Smooth muscle cell (in vitro differentiated cells): ENCODE measurements around the gene NSL1. TPM values are rescaled to one million over a fixed set of nuclear protein-coding genes. Genes with fewer than 3 reads are reported as not detected.
A peak's percentile ranks its signal among the peaks of the same experiment; 100 is the strongest.

Source experiments
- DNase-seq: peaks from one replicate; lab custom pipeline; 2025; ENCODE audit not compliant: unreplicated experiment; lab: John Stamatoyannopoulos, UW
- H2AFZ ChIP-seq: fragments of 200-600 bp; sonication (generic); 2 replicates; pipeline ENCODE4 v1.6.0; 2016; ENCODE audit warnings: antibody characterized with exemption, low read depth, mild to moderate bottlenecking
- H3F3A ChIP-seq: fragments of 200-600 bp; sonication (generic); 2 replicates; pipeline ENCODE4 v1.6.0; 2017; ENCODE audit warnings: antibody characterized with exemption, low read depth
- H3K27ac ChIP-seq: fragments of 200-600 bp; sonication (generic); 2 replicates; pipeline ENCODE4 v1.5.1; 2016; ENCODE audit warnings: low read depth, mild to moderate bottlenecking
- H3K27me3 ChIP-seq: fragments of 200-600 bp; sonication (generic); 2 replicates; pipeline ENCODE4 v1.6.1; 2016; ENCODE audit warnings: low read depth, mild to moderate bottlenecking
- H3K36me3 ChIP-seq: fragments of 200-600 bp; sonication (generic); 2 replicates; pipeline ENCODE4 v1.5.1; 2016; ENCODE audit warnings: low read depth
- H3K4me1 ChIP-seq: fragments of 200-600 bp; sonication (generic); 2 replicates; pipeline ENCODE4 v1.5.1; 2016; ENCODE audit warnings: low read depth
- H3K4me2 ChIP-seq: fragments of 200-600 bp; sonication (generic); 2 replicates; pipeline ENCODE4 v1.6.0; 2016; ENCODE audit warnings: mild to moderate bottlenecking
- H3K4me3 ChIP-seq: fragments of 200-600 bp; sonication (generic); 2 replicates; pipeline ENCODE4 v1.5.1; 2016; ENCODE audit warnings: mild to moderate bottlenecking
- H3K79me2 ChIP-seq: fragments of 200-600 bp; sonication (generic); 2 replicates; pipeline ENCODE4 v1.6.0; 2016; ENCODE audit warnings: low read depth, mild to moderate bottlenecking
- H3K9ac ChIP-seq: fragments of 200-600 bp; sonication (generic); 2 replicates; pipeline ENCODE4 v1.6.0; 2016; ENCODE audit warnings: low read depth
- H3K9me3 ChIP-seq: fragments of 200-600 bp; sonication (generic); replicated peaks from 2 replicates; pipeline ENCODE4 v1.5.1; 2016; ENCODE audit warnings: low read depth
- H4K20me1 ChIP-seq: fragments of 200-600 bp; sonication (generic); 2 replicates; pipeline ENCODE4 v1.6.0; 2016; ENCODE audit warnings: low read depth
- CTCF ChIP-seq: fragments of 200-600 bp; sonication (generic); IDR thresholded peaks from 2 replicates; pipeline ENCODE4 v1.5.1; 2017; ENCODE audit warnings: borderline replicate concordance, mild to moderate bottlenecking, antibody characterized with exemption; ENCODE audit not compliant: insufficient read depth, poor library complexity, severe bottlenecking
- WGBS: methylation state at CpG from one replicate; pipeline ENCODE4 v1.1.7; 2016; ENCODE audit warnings: low lambda C conversion rate; 5-methylcytosine and 5-hydroxymethylcytosine counted together
- polyA plus RNA-seq: library from polyadenylated mRNA; unstranded; fragments of >200 nt; fragmentation: Nextera tagmentation; extraction: Ambion mirVana; gene quantifications from 2 replicates; pipeline ENCODE4 v1.2.1, GENCODE V29; 2016
- total RNA-seq: library from RNA; depleted of rRNA; stranded (reverse); fragments of >200 nt; gene quantifications from 2 replicates; pipeline ENCODE4 v1.2.3, GENCODE V29; 2014

The NSL1 gene
- total and polyA plus RNA-seq, 2 experiments from 2014 or later: 30.9 to 34.5 TPM

GRCh38 chr1:212819726-212820125 lies 28.1 kb upstream of the NSL1 start:
- Histone ChIP-seq H4K20me1 (no peaks in the 10 kb centered on the region), H3K27ac (no peak overlapping the region), H2AFZ (no peak overlapping the region), H3K9me3 (no peaks in the 10 kb centered on the region), H3K36me3 (no peaks in the 10 kb centered on the region), H3K4me3 (no peak overlapping the region), H3K27me3 (no peaks in the 10 kb centered on the region), H3K9ac (no peak overlapping the region), H3K79me2 (no peaks in the 10 kb centered on the region), H3K4me1 (peaks cover 4% of the 10 kb centered on the region), H3F3A (peaks cover 8% of the 10 kb centered on the region), H3K4me2 (no peak overlapping the region)
- 33% methylated on average over 5 of the region's 5 CpGs for WGBS
- no peak for DNase-seq
- no peak for TF ChIP-seq CTCF

- 74% methylated on average over 3 of the region's 3 CpGs for WGBS
- Histone ChIP-seq H4K20me1 (no peaks in the 10 kb centered on the region), H3K9ac (no peak overlapping the region), H2AFZ (no peak overlapping the region), H3K79me2 (no peaks in the 10 kb centered on the region), H3K36me3 (no peaks in the 10 kb centered on the region), H3F3A (peaks cover 8% of the 10 kb centered on the region), H3K27ac (peak overlapping the region; percentile 21), H3K4me2 (peak overlapping the region; percentile 35), H3K9me3 (no peaks in the 10 kb centered on the region), H3K27me3 (no peaks in the 10 kb centered on the region), H3K4me3 (no peak overlapping the region), H3K4me1 (peaks cover 4% of the 10 kb centered on the region)
- no peak for DNase-seq
- TF ChIP-seq CTCF: no peak
These were observed 25.1 kb upstream of the NSL1 start for GRCh38 chr1:212816567-212817278.

- H3K9ac ChIP-seq: no peak overlapping the region
- H3K36me3 ChIP-seq: no peaks in the 10 kb centered on the region
- DNase-seq: no peak
- no peak overlapping the region for H2AFZ ChIP-seq
- no peak overlapping the region for H3K27ac ChIP-seq
- peaks cover 8% of the 10 kb centered on the region for H3F3A ChIP-seq
- no peak overlapping the region for H3K4me2 ChIP-seq
- H3K4me3 ChIP-seq: no peak overlapping the region
- no peaks in the 10 kb centered on the region for H3K79me2 ChIP-seq
- no peaks in the 10 kb centered on the region for H4K20me1 ChIP-seq
- WGBS: 72% methylated on average over 5 of the region's 5 CpGs
- H3K4me1 ChIP-seq: peaks cover 4% of the 10 kb centered on the region
- H3K9me3 ChIP-seq: no peaks in the 10 kb centered on the region
- TF ChIP-seq CTCF: peak; percentile 22
- no peaks in the 10 kb centered on the region for H3K27me3 ChIP-seq
These were observed 23.2 kb upstream of the NSL1 start for GRCh38 chr1:212814537-212815334.
